Dermis microvascular lymphatic vessel endothelial cell (primary cell): Measurements from ENCODE around the gene SEC24B. TPM values are rescaled to one million over a fixed set of nuclear protein-coding genes. Genes with fewer than 3 reads are reported as not detected.
"Not testable (repeated sequence)": the region's sequence is repeated elsewhere in the genome, so short reads cannot be mapped to it uniquely, and the experiment has no call there.

Experiments used
- DNase-seq, 2 donors: peaks; one replicate each; pipeline versions ENCODE4 v3.0.0 to v3.0.0-alpha.2; 2010; ENCODE audit warnings: low read depth in 2 of 2
- total RNA-seq: library from RNA; depleted of rRNA; stranded (reverse); fragments of >200 nt; gene quantifications from 2 replicates; pipeline ENCODE4 v1.2.1, GENCODE V29; 2014

SEC24B gene
- total RNA-seq, 1 donor from 2014 or later: 10.0 TPM

GRCh38 chr4:109574931-109575804 is 141.6 kb downstream of the SEC24B start:
- DNase-seq: no peak

DNA sequence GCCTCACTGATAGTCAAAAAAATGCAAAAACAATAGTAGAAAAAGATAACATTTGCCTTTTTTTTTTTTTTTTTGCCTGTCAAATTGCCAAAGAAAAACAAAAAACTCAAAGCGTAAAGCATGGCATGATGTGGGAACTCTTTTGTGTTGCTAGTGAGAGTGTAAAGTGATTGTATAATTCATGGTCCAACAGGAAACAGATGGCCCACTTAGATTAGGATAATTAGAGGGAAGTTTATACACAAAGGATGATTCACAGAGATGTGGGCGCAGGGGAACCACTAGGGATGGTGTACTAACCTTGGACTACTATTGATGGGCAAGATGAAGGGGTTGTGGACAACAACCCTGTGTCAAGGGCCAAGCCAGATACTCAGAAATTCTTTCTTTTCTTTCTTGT is 142.8 kb downstream of the SEC24B start:
- peak; percentile 99 for DNase-seq

GRCh38 chr4:109578846-109579245 is 145.2 kb downstream of the SEC24B start:
- peak in 1 of 2 donors; percentile 42 for DNase-seq

GRCh38 chr4:109579997-109580396 is 146.4 kb downstream of the SEC24B start:
- DNase-seq: not testable (repeated sequence)

- peak in 1 of 2 donors; percentile 32 for DNase-seq
These were observed 154.6 kb downstream of the SEC24B start for GRCh38 chr4:109588176-109588575.

GRCh38 chr4:109589119-109589518 is 155.5 kb downstream of the SEC24B start:
- DNase-seq: no peak

DNA sequence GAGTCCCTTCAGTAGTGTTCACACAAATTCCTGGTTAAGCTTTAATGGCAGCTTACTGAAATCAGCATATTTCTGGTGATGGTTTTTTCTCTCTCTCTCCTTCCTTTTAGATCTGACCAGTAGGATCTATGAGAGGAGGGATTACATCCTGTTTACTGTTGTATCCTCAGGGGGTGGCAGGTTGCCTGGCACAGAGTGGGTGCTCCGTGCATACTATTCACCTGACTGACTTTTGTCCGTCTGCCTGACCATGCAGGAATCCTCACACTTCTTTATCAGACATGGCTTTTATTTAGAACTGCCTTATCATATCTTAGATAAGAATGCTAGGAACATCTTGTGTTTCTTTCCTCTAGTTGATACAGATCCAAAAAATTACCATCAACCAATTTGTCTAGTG is 156.0 kb downstream of the SEC24B start:
- DNase-seq: no peak

Other genes starting within 250 kb of the SEC24B start
- 0.13 TPM in 2 replicates for gene COL25A1, start 131.2 kb upstream of the SEC24B start, total RNA-seq
- 36.5 and 54.3 TPM in 2 replicates for gene MCUB, start 126.4 kb downstream of the SEC24B start, total RNA-seq